HepG2 (cell line): Measurements from ENCODE around the gene EIF5A2.

Experiments used
- ATF1 ChIP-seq: IDR thresholded peaks from 2 replicates; pipeline ENCODE4 v1.6.1; 2016; ENCODE audit warnings: mild to moderate bottlenecking, control low read depth
- ATF2 ChIP-seq: sonication (generic); formaldehyde crosslinking; IDR thresholded peaks from 2 replicates; pipeline ENCODE4 v1.4.0; 2020; ENCODE audit warnings: missing genetic modification reagents
- ATF7 ChIP-seq, 2 experiments: fragments of 450-650 bp in 1 of 2; sonication (generic) in 1 of 2; formaldehyde crosslinking in 1 of 2; IDR thresholded peaks; 2 replicates each; pipeline versions ENCODE4 v1.4.0 to v1.6.1; 2016 to 2020; ENCODE audit warnings: antibody characterized with exemption in 1 of 2, mild to moderate bottlenecking in 1 of 2, missing genetic modification reagents in 1 of 2
- CBX5 ChIP-seq: sonication (generic); formaldehyde crosslinking; IDR thresholded peaks from 2 replicates; pipeline ENCODE4 v1.4.0; 2020; ENCODE audit warnings: missing genetic modification reagents, borderline replicate concordance
- FOXM1 ChIP-seq: sonication (generic); formaldehyde crosslinking; IDR thresholded peaks from 2 replicates; pipeline ENCODE4 v1.5.0; 2020; ENCODE audit warnings: missing genetic modification reagents
- MAFK ChIP-seq, 2 experiments: IDR thresholded peaks in 1 of 2; conservative IDR thresholded peaks in 1 of 2; 2 replicates each; pipeline ENCODE4 v1.6.1; 2011; ENCODE audit warnings: improper control_type of control experiment in 2 of 2, low read length in 2 of 2
- MXI1 ChIP-seq: IDR thresholded peaks from 3 replicates; pipeline ENCODE4 v1.6.1; 2012; ENCODE audit warnings: low read depth, low read length, inconsistent platforms, borderline replicate concordance
- MYC ChIP-seq: sonication (generic); formaldehyde crosslinking; IDR thresholded peaks from 2 replicates; pipeline ENCODE4 v1.9.0; 2021; ENCODE audit warnings: missing genetic modification reagents, borderline replicate concordance

GRCh38 chr3:170942011-170942410 is 33.6 kb upstream of the EIF5A2 start:
- TF ChIP-seq ATF7 (IDR thresholded peaks at IDR 0.05) (no peak), ATF7 (CRISPR knock-in tag; IDR thresholded peaks at IDR 0.05) (no peak), ATF2 (CRISPR knock-in tag) (no peak), MYC (CRISPR knock-in tag) (no peak), FOXM1 (CRISPR knock-in tag) (no peak), CBX5 (CRISPR knock-in tag) (no peak), ATF1 (CRISPR knock-in tag) (no peak), MXI1 (no peak), MAFK (conservative IDR thresholded peaks at IDR 0.05 in 1 of 2, IDR thresholded peaks at IDR 0.05 in 1 of 2; ENCODE audit: low read length in 2 of 2) (peak in 1 of 2 experiments; percentile 14; a peak in 1 of 4 replicates)
